ENCODE measurements around the gene MAP3K14.
A peak's percentile ranks its signal among the peaks of the same experiment; 100 is the strongest.

- TF ChIP-seq CTCF (IDR thresholded peaks at IDR 0.05): peak; percentile 83
- TF ChIP-seq EZH2 (IDR thresholded peaks at IDR 0.05): no peak
These were observed 45.9 kb downstream of the MAP3K14 start for GRCh38 chr17:45270828-45271418.

All from neural progenitor cell (in vitro differentiated cells).